Neuron (in vitro differentiated cells): ENCODE results near the gene PNMA8B.

ENCODE experiments used
- H2AFZ ChIP-seq: one replicate; pipeline ENCODE4 v1.6.1; 2013; ENCODE audit warnings: low read depth, mild to moderate bottlenecking, inconsistent platforms, low read length, moderate library complexity
- H3K27me3 ChIP-seq: one replicate; pipeline ENCODE4 v1.6.1; 2013; ENCODE audit warnings: low read length; ENCODE audit not compliant: insufficient read depth
- H3K36me3 ChIP-seq: one replicate; pipeline ENCODE4 v1.6.1; 2013; ENCODE audit warnings: low read length; ENCODE audit not compliant: insufficient read depth
- H3K4me1 ChIP-seq: one replicate; pipeline ENCODE4 v1.6.1; 2013; ENCODE audit warnings: low read length; ENCODE audit not compliant: insufficient read depth
- H3K4me3 ChIP-seq: 2 replicates; pipeline ENCODE4 v1.5.1; 2013; ENCODE audit warnings: mild to moderate bottlenecking, low read length, moderate library complexity
- H3K9me3 ChIP-seq: one replicate; pipeline ENCODE4 v1.6.1; 2013; ENCODE audit warnings: low read length

The PNMA8B gene

DNA sequence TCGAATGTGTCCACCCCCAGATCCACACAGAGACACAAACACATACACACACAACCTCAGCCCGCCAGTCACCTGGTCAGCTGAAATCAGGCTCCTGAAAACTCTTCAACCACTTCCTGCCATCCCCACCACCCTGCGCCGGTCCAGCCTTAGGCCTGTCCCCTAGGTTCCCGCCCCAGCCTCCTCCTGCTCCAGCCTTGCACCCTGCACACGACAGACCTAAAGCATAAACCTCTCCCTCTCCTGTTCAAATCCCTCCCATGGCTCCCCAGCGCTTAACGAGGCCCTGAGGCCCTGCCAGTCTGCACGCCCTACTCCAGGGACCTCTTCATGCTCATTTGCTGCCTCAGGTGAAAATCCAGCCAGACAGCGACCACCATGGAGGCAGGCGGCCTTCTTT is 7.1 kb downstream of the PNMA8B start:
- Histone ChIP-seq H3K36me3 (no peaks in the 10 kb centered on the region), H3K4me1 (peaks cover 23% of the 10 kb centered on the region), H3K9me3 (no peaks in the 10 kb centered on the region), H3K4me3 (no peak overlapping the region), H3K27me3 (peaks cover 8% of the 10 kb centered on the region), H2AFZ (no peak overlapping the region)

DNA sequence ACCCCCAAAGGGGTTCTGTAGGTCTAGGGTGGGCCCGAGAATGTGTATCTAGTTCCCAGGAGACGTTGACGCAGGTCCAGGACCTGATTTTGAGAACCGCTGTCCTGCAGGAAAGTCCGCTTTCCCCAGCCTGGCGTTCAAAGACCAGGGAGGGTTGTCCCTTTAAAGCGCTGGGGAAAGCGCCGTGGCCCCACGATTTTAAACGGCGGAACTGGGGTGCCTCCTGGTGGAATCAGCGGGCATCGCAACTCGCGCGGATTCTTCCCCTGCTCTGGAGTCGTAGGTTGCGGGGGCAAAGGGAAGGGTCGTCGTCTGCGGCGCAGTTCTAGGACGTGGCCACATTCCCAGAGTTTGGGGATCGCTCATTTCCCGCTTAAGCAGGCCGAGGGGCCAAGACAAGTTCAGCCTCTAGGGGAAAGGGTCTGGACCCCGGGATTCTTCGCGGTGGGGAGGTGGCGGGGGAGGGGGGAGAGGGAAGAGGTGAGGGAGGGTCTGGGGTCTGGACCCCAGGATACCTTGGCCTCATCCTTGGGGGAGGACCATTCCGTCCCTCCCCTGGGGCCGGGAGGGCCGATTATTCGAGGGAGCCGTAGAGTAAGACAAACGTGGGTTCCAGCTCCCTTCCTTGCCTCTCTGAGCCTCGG is 7.7 kb downstream of the PNMA8B start:
- Histone ChIP-seq H3K9me3 (no peaks in the 10 kb centered on the region), H2AFZ (peak overlapping the region; percentile 44), H3K4me3 (peak overlapping the region; percentile 40), H3K27me3 (peaks cover 8% of the 10 kb centered on the region), H3K4me1 (peaks cover 21% of the 10 kb centered on the region), H3K36me3 (no peaks in the 10 kb centered on the region)

DNA sequence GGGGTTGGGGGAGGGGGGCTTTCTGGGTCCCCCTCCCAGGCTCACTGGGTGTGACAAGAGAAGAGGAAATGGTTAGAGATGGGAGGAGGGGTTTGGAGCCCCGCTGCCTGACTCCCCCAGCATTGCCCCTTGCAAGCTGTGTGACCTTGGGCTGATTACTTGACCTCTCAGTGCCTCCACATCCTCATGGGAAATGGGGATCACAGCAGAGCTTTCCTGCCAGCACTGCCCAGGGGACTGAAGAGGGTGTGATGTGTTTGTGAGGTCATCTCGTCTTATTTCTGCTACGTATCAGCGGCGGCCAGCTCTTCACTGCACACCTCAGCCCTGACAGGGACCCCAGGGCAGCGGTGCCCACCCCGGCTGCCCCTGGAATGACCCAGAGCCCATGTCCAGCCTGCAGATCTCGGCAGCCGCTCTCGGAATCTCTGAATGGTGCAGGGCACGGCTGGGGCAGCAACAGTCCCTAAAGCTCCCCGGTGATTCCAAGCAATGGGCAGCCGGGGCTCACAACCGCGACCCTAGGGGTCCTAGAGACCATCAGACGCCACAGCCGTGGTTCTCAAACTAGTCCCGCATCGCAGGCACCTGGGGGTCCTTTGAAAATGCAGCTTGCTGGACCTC is 8.4 kb downstream of the PNMA8B start:
- H3K36me3 ChIP-seq = no peaks in the 10 kb centered on the region
- H3K4me3 ChIP-seq = peak overlapping the region; percentile 40
- H3K4me1 ChIP-seq = peaks cover 17% of the 10 kb centered on the region
- peaks cover 8% of the 10 kb centered on the region for H3K27me3 ChIP-seq
- H2AFZ ChIP-seq = peak overlapping the region; percentile 44
- H3K9me3 ChIP-seq = no peaks in the 10 kb centered on the region

DNA sequence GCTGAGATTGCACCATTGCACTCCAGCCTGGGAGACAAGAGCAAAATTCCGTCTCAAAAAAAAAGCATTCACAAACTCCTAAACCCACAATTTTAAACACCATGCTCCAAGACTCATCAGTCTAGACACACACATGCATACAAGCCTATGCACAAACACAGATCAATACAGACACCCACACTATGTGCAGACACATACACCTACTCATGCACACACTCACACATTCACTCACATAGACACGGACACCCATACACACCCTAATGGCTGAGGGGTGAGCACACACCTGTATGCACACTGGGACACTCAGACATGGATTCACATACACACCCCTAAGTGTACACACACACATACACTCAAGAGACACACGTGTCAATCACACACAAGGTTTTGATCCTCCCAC is 9.3 kb downstream of the PNMA8B start:
- H3K36me3 ChIP-seq = no peaks in the 10 kb centered on the region
- peaks cover 8% of the 10 kb centered on the region for H3K27me3 ChIP-seq
- no peak overlapping the region for H2AFZ ChIP-seq
- no peaks in the 10 kb centered on the region for H3K9me3 ChIP-seq
- no peak overlapping the region for H3K4me3 ChIP-seq
- H3K4me1 ChIP-seq = peaks cover 22% of the 10 kb centered on the region

DNA sequence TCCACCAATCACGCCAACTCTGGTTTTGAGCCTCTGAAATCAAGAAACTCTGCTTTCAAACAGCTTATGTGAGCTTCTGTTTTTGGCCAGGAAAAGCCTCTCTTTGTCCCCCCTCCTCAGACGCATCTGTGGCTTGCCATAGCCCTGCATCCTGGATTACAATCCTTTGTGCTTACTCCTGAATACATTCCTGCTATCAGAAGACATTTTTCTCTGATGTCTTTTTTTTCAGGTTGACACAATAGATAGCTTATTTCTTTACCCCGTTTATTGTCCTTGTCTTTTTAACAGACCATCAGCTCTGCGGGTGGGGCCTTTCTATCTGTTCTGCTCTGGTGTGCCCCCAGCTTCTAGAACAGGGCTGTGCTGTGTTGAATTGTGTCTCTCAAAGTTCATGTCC is 11.0 kb downstream of the PNMA8B start:
- Histone ChIP-seq H3K27me3 (peaks cover 8% of the 10 kb centered on the region), H3K4me3 (no peak overlapping the region), H3K4me1 (peaks cover 33% of the 10 kb centered on the region), H3K36me3 (no peaks in the 10 kb centered on the region), H3K9me3 (no peaks in the 10 kb centered on the region), H2AFZ (peak overlapping the region; percentile 24)

DNA sequence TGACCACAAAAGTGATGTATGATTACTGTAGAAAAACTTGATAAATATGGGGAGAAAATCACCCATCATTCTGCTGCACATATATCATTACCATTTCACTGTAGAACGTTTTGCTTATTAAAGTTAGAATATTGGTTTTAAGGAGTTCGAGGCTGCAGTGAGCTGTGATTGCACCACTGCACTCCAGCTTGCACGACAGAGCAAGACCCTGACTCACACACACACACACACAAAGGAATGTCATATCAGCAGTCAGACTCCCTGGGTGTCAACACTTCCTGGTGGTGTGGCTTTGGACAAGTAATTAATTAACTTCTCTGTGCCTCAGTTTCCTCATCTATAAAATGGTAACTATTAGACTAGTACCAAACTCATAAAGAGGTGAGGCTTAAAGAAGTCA is 13.0 kb downstream of the PNMA8B start:
- no peaks in the 10 kb centered on the region for H3K9me3 ChIP-seq
- no peaks in the 10 kb centered on the region for H3K36me3 ChIP-seq
- H2AFZ ChIP-seq = no peak overlapping the region
- peaks cover 43% of the 10 kb centered on the region for H3K4me1 ChIP-seq
- no peaks in the 10 kb centered on the region for H3K27me3 ChIP-seq
- no peak overlapping the region for H3K4me3 ChIP-seq

DNA sequence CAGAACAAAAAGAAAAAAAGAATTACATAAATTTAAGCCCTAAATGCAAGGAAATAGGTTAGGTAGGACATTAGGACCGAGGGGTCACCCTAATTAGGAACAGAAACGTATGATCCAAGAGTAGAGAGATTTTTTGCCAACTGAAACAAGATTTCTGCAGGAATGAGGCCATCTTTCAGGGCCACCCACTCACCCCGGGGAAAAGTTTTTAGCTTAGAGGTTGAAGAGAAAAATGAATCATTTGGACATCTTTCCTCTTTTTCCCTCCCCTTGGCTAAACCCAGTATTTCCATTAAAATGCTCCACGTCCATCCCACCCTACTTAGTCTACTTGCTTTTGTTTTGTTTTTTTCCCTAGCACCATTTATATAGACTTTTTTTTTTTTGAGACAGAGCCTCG is 13.7 kb downstream of the PNMA8B start:
- no peaks in the 10 kb centered on the region for H3K27me3 ChIP-seq

DNA sequence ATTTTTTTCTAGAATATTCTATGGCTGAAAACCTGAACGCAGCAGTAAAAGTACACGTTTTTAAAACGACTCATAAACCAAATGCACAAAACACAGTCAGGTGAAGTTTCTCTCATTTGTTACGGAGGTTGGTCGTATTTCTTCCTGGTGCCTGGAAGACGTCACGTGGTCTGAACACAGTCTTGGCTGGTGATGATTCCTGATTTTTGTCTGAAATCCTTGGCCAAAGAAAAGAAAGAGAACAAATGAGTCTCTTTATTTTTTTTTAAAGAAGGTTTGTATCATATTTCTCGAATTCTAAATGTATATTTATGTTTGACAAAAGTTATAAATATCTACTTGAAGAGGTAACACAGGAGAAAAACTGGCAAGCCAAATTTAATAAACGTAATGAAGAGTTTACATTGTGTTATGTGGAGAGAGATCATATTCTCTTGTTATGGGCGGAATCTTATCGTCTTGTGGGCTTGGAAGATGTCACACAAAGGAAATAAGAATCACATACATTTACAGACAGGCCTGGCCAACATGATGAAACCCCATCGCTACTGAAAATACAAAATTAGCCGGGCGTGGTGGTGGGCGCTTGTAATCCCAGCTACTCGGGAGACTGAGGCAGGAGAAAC is 14.3 kb downstream of the PNMA8B start:
- H2AFZ ChIP-seq = peak overlapping the region; percentile 68
- no peaks in the 10 kb centered on the region for H3K9me3 ChIP-seq
- H3K4me1 ChIP-seq = peaks cover 36% of the 10 kb centered on the region
- no peaks in the 10 kb centered on the region for H3K36me3 ChIP-seq
- no peaks in the 10 kb centered on the region for H3K27me3 ChIP-seq
- H3K4me3 ChIP-seq = no peak overlapping the region

More for the DNA sequence above, 13.7 kb downstream of the PNMA8B start:
- H3K36me3 ChIP-seq = no peaks in the 10 kb centered on the region
- H3K4me3 ChIP-seq = no peak overlapping the region
- no peaks in the 10 kb centered on the region for H3K9me3 ChIP-seq
- H3K4me1 ChIP-seq = peaks cover 36% of the 10 kb centered on the region
- H2AFZ ChIP-seq = no peak overlapping the region

DNA sequence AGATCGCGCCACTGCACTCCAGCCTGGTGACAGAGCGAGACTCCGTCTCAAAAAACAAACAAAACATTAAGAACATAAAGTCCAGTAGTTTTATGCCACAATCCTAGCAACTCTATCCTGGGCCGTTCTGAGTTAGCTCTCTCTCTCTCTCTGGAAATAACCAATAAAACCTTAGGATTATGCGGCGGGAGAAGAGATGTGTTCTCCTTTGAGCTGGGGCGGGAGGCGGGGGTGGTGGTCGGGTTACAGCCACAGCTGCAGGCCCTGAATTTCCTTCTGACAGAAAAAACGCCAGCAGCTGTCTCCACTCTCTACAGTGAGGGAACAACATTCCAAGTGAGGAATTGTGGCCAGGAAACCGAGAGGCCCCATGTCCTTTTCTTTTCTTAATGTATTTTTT is 15.3 kb downstream of the PNMA8B start:
- Histone ChIP-seq H2AFZ (peak overlapping the region; percentile 68), H3K4me3 (no peak overlapping the region), H3K9me3 (no peaks in the 10 kb centered on the region), H3K4me1 (peaks cover 36% of the 10 kb centered on the region), H3K27me3 (no peaks in the 10 kb centered on the region), H3K36me3 (no peaks in the 10 kb centered on the region)

DNA sequence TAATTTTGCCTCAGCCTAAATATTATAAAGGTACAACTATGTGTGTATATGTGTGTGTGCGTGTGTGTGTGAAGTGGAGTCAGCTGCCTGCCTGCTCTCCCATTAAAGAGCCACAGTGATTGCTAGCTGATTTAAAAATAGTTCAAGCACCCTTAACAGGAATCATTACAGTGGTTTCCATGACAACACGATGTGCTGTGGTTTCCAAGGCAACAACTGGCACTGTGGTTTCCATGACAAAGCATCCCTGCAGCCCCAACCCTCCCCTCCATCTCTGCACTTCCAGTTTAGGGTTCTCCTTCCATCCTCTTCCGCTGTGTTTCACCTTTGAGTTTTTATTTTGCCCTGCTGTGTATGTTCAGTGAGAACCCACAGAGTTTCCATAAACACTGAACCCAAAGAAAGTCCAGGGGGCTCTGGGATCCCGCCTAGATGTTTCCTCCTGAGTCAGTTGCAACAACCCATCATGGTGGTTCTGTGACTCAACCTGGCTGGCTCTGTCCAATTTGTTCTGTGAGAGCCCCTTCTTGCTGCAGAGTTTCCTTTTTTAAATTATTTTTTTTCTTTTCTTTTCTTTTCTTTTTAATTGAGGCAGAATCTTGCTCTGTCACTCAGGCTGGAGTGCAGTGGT is 17.2 kb downstream of the PNMA8B start:
- Histone ChIP-seq H3K4me1 (peaks cover 27% of the 10 kb centered on the region), H3K27me3 (no peaks in the 10 kb centered on the region), H2AFZ (no peak overlapping the region), H3K9me3 (no peaks in the 10 kb centered on the region), H3K36me3 (no peaks in the 10 kb centered on the region), H3K4me3 (no peak overlapping the region)

DNA sequence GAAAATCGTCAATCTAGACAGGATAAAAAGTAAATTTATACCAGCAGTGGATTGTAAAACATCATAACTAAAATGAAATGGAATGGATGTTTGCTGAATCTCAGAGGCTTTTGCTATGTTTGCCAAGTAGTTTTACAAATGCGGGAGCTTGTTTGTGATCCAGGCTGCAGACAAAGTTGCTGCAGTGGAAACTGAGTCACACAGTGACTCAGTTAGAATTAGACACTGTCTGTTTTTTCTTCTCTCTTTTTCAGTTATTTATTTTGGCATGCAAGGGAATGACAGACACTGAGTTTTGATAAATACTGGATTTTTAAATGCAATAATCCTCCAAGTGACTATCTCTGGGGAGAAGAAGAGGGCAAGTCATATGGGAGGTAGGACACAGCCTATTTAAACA is 19.7 kb downstream of the PNMA8B start:
- H3K4me1 ChIP-seq = peaks cover 27% of the 10 kb centered on the region
- H3K9me3 ChIP-seq = no peaks in the 10 kb centered on the region
- H3K36me3 ChIP-seq = no peaks in the 10 kb centered on the region
- H3K4me3 ChIP-seq = no peak overlapping the region
- H3K27me3 ChIP-seq = no peaks in the 10 kb centered on the region
- no peak overlapping the region for H2AFZ ChIP-seq

DNA sequence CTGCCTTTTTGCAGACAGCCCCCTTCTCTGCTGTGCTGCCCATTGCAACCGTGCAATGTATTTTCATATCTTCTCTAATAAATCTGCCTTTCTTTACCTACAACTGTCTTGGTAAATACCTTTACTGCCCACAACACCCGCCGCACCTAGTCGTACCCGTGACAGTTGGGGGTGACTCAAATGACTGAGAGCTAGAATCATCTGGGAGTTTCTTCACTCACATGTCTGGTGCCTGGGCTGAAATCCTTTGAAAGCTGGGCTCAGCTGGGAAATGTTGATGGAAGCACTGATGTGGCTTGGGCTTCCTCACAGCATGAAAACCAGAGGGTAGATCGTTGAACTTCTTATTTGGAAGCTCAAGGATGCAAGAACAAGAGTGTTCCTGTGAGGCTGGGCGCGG is 21.5 kb downstream of the PNMA8B start:
- Histone ChIP-seq H3K27me3 (no peaks in the 10 kb centered on the region), H3K4me1 (peaks cover 28% of the 10 kb centered on the region), H3K9me3 (no peaks in the 10 kb centered on the region), H3K36me3 (peaks cover 4% of the 10 kb centered on the region), H2AFZ (no peak overlapping the region), H3K4me3 (no peak overlapping the region)

DNA sequence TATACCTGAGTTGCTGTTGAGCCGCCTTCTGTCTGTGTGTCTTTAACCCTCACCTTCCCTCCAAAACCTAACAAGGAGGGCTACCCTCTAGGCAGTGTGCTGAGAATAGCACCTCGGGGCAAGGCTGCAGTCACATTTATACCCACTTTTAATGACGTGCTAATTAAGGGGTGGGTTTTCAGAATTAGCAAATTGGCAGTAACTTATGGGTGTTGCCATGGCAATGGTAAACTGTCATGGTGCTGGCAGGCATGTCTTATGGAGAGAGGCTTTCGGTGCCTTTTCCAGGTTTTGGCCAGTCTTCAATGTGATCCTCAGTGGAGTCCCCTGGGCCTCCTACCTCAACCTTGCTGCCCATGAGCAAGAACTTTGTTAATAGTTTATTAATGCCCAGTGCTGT is 23.1 kb downstream of the PNMA8B start:
- Histone ChIP-seq H3K36me3 (peaks cover 14% of the 10 kb centered on the region), H3K4me3 (no peak overlapping the region), H2AFZ (no peak overlapping the region), H3K27me3 (no peaks in the 10 kb centered on the region), H3K9me3 (no peaks in the 10 kb centered on the region), H3K4me1 (peaks cover 16% of the 10 kb centered on the region)
